Peyer's patch (tissue), 4 donors: ENCODE results near the gene NFE2L3. TPM values are rescaled to one million over a fixed set of nuclear protein-coding genes. Genes with fewer than 3 reads are reported as not detected.
"Not testable (repeated sequence)": the region's sequence is repeated elsewhere in the genome, so short reads cannot be mapped to it uniquely, and the experiment has no call there.

Source experiments
- DNase-seq, 3 donors: peaks; one replicate each; pipeline ENCODE4 v3.0.0-alpha.2; 2017 to 2019
- H3K27ac ChIP-seq, 4 donors: fragments of 200-600 bp; sonication (generic); one replicate each; pipeline ENCODE4 v1.5.1; 2016 to 2019
- H3K27me3 ChIP-seq, 2 donors: fragments of 200-600 bp; sonication (generic); one replicate each; pipeline ENCODE4 v1.5.1; 2019
- H3K36me3 ChIP-seq, 3 donors: fragments of 200-600 bp; sonication (generic); one replicate each; pipeline ENCODE4 v1.5.1; 2016 to 2019
- H3K4me1 ChIP-seq, 4 donors: fragments of 200-600 bp; sonication (generic); one replicate each; pipeline ENCODE4 v1.5.1; 2016 to 2019
- H3K4me3 ChIP-seq, 4 donors: fragments of 200-600 bp; sonication (generic); 1 replicate in 3 of 4; 2 replicates in 1 of 4; pipeline ENCODE4 v1.5.1; 2016 to 2019; ENCODE audit warnings: mild to moderate bottlenecking in 1 of 4
- H3K9me3 ChIP-seq, 4 donors: fragments of 200-600 bp; sonication (generic); one replicate each; pipeline ENCODE4 v1.5.1; 2016 to 2019; ENCODE audit warnings: mild to moderate bottlenecking in 1 of 4
- POLR2A ChIP-seq, 2 donors: fragments of 450-650 bp; IDR thresholded peaks; one replicate each; pipeline ENCODE4 v1.5.1; 2017; ENCODE audit warnings: antibody characterized with exemption in 2 of 2, mild to moderate bottlenecking in 2 of 2, moderate library complexity in 2 of 2
- total RNA-seq, 4 donors: library from RNA; depleted of rRNA; stranded (reverse); fragments of >200 nt; gene quantifications; one replicate each; pipeline ENCODE4 v1.1.0, GENCODE V29; 2016
- TF ChIP-seq, protein P1 (sequence below), 6 experiments: fragments of 450-650 bp in 4 of 6; fragments of 200-600 bp in 2 of 6; sonication (generic) in 1 of 6; IDR thresholded peaks; one replicate each; pipeline ENCODE4 v1.5.1; 2017 to 2019; ENCODE audit warnings: antibody characterized with exemption in 6 of 6, mild to moderate bottlenecking in 3 of 6, moderate library complexity in 1 of 6

NFE2L3 gene
- total RNA-seq, 4 donors from 2014 or later, result 5.3 to 10.5 (median 6.6) TPM

DNA sequence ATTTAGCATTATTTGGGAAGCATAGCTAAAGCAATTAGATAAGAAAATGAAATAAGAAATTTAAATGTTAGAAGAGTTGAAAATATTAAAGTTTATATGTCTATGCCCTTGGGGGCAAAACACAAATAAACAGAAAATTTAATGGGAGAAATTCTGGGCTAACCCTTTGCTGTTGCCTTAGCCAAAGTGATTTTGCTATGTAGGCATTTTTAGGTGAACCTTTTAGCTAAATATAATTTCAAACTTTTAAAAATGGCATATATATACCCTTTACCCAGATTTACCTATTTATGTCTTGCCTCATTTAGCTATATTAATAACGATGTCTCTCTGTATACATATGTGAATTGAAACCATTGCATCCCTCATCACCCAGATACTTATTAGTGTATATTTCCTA is 20.1 kb downstream of the NFE2L3 start:
- Histone ChIP-seq H3K36me3 (no peaks in the 10 kb centered on the region), H3K4me1 (peaks cover 0 to 7% (median under 1%) of the 10 kb centered on the region in 4 donors), H3K27me3 (no peaks in the 10 kb centered on the region), H3K27ac (no peak overlapping the region), H3K4me3 (no peak overlapping the region), H3K9me3 (no peaks in the 10 kb centered on the region)
- TF ChIP-seq, protein P1, sequence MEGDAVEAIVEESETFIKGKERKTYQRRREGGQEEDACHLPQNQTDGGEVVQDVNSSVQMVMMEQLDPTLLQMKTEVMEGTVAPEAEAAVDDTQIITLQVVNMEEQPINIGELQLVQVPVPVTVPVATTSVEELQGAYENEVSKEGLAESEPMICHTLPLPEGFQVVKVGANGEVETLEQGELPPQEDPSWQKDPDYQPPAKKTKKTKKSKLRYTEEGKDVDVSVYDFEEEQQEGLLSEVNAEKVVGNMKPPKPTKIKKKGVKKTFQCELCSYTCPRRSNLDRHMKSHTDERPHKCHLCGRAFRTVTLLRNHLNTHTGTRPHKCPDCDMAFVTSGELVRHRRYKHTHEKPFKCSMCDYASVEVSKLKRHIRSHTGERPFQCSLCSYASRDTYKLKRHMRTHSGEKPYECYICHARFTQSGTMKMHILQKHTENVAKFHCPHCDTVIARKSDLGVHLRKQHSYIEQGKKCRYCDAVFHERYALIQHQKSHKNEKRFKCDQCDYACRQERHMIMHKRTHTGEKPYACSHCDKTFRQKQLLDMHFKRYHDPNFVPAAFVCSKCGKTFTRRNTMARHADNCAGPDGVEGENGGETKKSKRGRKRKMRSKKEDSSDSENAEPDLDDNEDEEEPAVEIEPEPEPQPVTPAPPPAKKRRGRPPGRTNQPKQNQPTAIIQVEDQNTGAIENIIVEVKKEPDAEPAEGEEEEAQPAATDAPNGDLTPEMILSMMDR (IDR thresholded peaks at IDR 0.05), result no peak
- TF ChIP-seq POLR2A (IDR thresholded peaks at IDR 0.05), result no peak
- no peak for DNase-seq

GRCh38 chr7:26175903-26176302 is 23.9 kb downstream of the NFE2L3 start:
- not testable (repeated sequence) for H3K27me3 ChIP-seq, H3K9me3 ChIP-seq, DNase-seq, H3K4me1 ChIP-seq, H3K27ac ChIP-seq, H3K4me3 ChIP-seq, H3K36me3 ChIP-seq

- not testable (repeated sequence) for H3K27me3 ChIP-seq, H3K4me3 ChIP-seq, H3K9me3 ChIP-seq, H3K27ac ChIP-seq, H3K36me3 ChIP-seq, DNase-seq, H3K4me1 ChIP-seq
These were observed 24.7 kb downstream of the NFE2L3 start for GRCh38 chr7:26176696-26177095.

DNA sequence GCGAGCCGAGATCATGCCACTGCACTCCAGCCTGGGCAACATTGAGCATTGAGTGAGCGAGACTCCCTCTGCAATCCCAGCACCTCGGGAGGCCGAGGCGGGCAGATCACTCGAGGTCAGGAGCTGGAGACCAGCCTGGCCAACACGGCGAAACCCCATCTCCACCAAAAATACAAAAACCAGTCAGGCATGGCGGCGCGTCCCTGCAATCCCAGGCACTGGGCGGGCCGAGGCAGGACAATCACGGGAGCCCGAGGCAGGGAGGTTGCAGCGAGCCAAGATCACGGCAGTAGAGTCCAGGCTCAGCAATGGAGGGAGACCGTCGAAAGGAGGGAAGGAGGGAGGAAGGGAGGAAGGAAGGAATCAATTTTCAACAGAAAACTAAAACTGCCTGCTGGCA is 25.3 kb downstream of the NFE2L3 start:
- not testable (repeated sequence) for H3K27me3 ChIP-seq, H3K36me3 ChIP-seq, H3K4me1 ChIP-seq

DNA sequence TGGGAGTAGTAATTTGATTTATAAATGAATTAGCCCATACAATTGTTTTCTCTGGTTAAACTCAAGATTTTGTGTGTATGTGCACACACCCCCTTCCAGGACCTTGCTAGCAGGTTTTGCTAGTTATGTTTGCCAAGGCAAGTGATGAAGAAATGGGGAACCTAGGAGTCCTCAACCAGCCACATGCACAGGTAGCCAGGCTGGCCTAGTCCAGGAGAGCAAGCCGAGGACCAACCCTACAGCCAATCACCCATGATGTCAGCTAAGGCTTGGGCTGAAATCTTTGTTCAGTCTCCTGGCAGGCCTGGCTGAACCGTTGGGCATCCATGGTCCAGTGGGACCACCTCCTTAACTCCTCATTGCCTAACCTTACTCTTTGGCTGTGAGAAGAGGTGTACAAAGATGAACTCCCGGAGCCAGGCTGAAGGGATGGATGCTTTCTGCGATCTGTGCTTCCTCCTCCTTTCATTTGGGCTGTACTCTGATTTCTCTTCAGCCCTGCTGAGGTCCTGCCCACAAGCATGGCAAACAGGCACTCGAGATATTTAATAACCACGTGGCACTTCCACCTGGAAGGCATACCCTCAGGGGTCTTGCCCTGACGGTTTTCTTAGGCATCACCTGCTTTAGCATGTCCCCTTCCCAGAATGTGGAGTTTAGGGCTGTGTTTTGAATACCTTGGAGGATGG is 26.4 kb downstream of the NFE2L3 start:
- Histone ChIP-seq H3K4me3 (no peak overlapping the region), H3K27me3 (no peaks in the 10 kb centered on the region), H3K36me3 (no peaks in the 10 kb centered on the region), H3K4me1 (no peaks in the 10 kb centered on the region), H3K9me3 (no peaks in the 10 kb centered on the region), H3K27ac (no peak overlapping the region)
- DNase-seq, result no peak
- TF ChIP-seq, protein P1 (IDR thresholded peaks at IDR 0.05), result no peak
- TF ChIP-seq POLR2A (IDR thresholded peaks at IDR 0.05), result no peak

More for the DNA sequence above, 25.3 kb downstream of the NFE2L3 start:
- DNase-seq, H3K4me3 ChIP-seq, H3K27ac ChIP-seq, H3K9me3 ChIP-seq: not testable (repeated sequence)

DNA sequence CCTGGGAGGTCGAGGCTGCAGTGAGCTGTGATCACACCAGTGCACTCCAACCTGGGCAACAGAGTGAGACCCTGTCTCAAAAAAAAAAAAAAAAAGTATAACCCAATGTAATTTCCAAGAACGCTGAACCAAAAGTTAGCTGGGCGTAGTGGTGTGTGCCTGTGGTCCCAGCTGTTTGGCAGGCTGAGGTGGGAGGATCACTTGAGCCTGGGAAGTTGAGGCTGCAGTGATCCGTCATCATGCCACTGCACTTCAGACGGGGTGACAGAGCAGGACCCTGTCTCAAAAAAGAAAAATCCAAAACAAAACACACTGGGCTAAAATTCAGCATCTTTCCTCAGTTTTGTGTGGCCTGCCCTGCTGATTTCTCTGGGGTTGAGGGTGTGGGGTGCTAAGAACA is 27.4 kb downstream of the NFE2L3 start:
- Histone ChIP-seq H3K4me1 (no peaks in the 10 kb centered on the region), H3K27me3 (no peaks in the 10 kb centered on the region), H3K9me3 (no peaks in the 10 kb centered on the region), H3K36me3 (no peaks in the 10 kb centered on the region), H3K4me3 (no peak overlapping the region), H3K27ac (no peak overlapping the region)
- TF ChIP-seq, protein P1 (IDR thresholded peaks at IDR 0.05), result no peak
- no peak for TF ChIP-seq POLR2A (IDR thresholded peaks at IDR 0.05)
- no peak for DNase-seq

- H3K27me3 ChIP-seq, result no peaks in the 10 kb centered on the region
- no peak overlapping the region for H3K4me3 ChIP-seq
- H3K9me3 ChIP-seq, result no peaks in the 10 kb centered on the region
- TF ChIP-seq, protein P1 (IDR thresholded peaks at IDR 0.05), result no peak
- no peak for TF ChIP-seq POLR2A (IDR thresholded peaks at IDR 0.05)
- DNase-seq, result no peak
- H3K36me3 ChIP-seq, result no peaks in the 10 kb centered on the region
- no peak overlapping the region for H3K27ac ChIP-seq
- H3K4me1 ChIP-seq, result no peaks in the 10 kb centered on the region
These were observed 28.0 kb downstream of the NFE2L3 start for GRCh38 chr7:26179826-26180497.
